Adrenal gland (tissue), 12 donors: ENCODE data around the gene GNPTG. TPM values are rescaled to one million over a fixed set of nuclear protein-coding genes. Genes with fewer than 3 reads are reported as not detected.
A peak's percentile ranks its signal among the peaks of the same experiment; 100 is the strongest.

ENCODE experiments used
- DNase-seq, 7 donors: peaks; one replicate each; pipeline ENCODE4 v3.0.0-alpha.2; 2019 to 2020
- H3K27ac ChIP-seq, 5 donors: fragments of 200-600 bp; sonication (generic) in 4 of 5; 1 replicate in 3 of 5; 2 replicates in 2 of 5; pipeline versions ENCODE4 v1.5.1 to v1.8.0; 2016 to 2020; ENCODE audit warnings: mild to moderate bottlenecking in 1 of 5
- H3K27me3 ChIP-seq: fragments of 200-600 bp; 2 replicates; pipeline ENCODE4 v1.8.0; 2021
- H3K36me3 ChIP-seq, 2 donors: fragments of 200-600 bp; replicated peaks in 1 of 2; 1 replicate in 1 of 2; 2 replicates in 1 of 2; pipeline versions ENCODE4 v1.5.1 to v1.8.0; 2018 to 2022
- H3K4me1 ChIP-seq, 2 donors: fragments of 200-600 bp; replicated peaks in 1 of 2; 1 replicate in 1 of 2; 2 replicates in 1 of 2; pipeline versions ENCODE4 v1.5.1 to v1.8.0; 2018 to 2021
- H3K4me3 ChIP-seq, 4 donors: fragments of 200-600 bp; sonication (generic) in 3 of 4; one replicate each; pipeline ENCODE4 v1.5.1; 2016 to 2018
- H3K9me3 ChIP-seq, 3 donors: fragments of 200-600 bp; sonication (generic) in 1 of 3; replicated peaks in 1 of 3; 1 replicate in 2 of 3; 2 replicates in 1 of 3; pipeline versions ENCODE4 v1.5.1 to v1.8.0; 2016 to 2021
- POLR2A ChIP-seq, 2 donors: fragments of 450-650 bp; IDR thresholded peaks; one replicate each; pipeline ENCODE4 v1.6.1; 2017; ENCODE audit warnings: antibody characterized with exemption in 2 of 2, mild to moderate bottlenecking in 2 of 2, moderate library complexity in 1 of 2
- WGBS, 4 donors: extraction: QIAGEN DNeasy Blood & Tissue Kit in 2 of 4; methylation state at CpG; one replicate each; pipeline versions ENCODE4 v1.1.5 to v1.1.7; 2013 to 2017; 5-methylcytosine and 5-hydroxymethylcytosine counted together
- intact Hi-C, 2 donors: fragments of 100-400 bp; cut with DNase I; formaldehyde crosslinking; loops; one replicate each; pipeline versions ENCODE4 v1.14.1 to v1.15.0; 2022 to 2023
- polyA plus RNA-seq, 3 donors: library from polyadenylated mRNA; stranded (reverse); fragments of 200-250 nt in 2 of 3; fragments of 350-450 nt in 1 of 3; fragmentation: Illumina TruSeq in 1 of 3; extraction: RNeasy Lipid Tissue Mini Kit (QIAGEN cat#74804) in 1 of 3; gene quantifications; one replicate each; pipeline ENCODE4 v1.2.3, GENCODE V29; 2013 to 2014
- total RNA-seq, 9 donors: library from RNA; depleted of rRNA in 4 of 9; stranded (reverse); fragments of >200 nt in 4 of 9; fragments of 120-200 nt in 1 of 9; fragmentation: NEBNext Ultra II Directional in 1 of 9; extraction: Animal tissue kit (Norgen Biotek cat#: 25700) in 1 of 9; gene quantifications; one replicate each; pipeline versions ENCODE4 v1.1.0 to v1.2.4, GENCODE V29; 2013 to 2023
- TF ChIP-seq, protein P1 (sequence below), 6 experiments: fragments of 450-650 bp in 4 of 6; fragments of 200-600 bp in 2 of 6; sonication (generic) in 1 of 6; IDR thresholded peaks; 1 replicate in 5 of 6; 2 replicates in 1 of 6; pipeline versions ENCODE4 v1.5.1 to v1.8.0; 2016 to 2021; ENCODE audit warnings: antibody characterized with exemption in 6 of 6, mild to moderate bottlenecking in 2 of 6, moderate library complexity in 1 of 6
- donor health status: healthy with polysubstance abuse.
- donor health status: Bipolar disorder and iron deficiency.
- donor health status: DM: yes; HTN: yes; CAD: no.
- donor health status: DM: no; HTN: no; CAD: no.
- donor health status: DM: no; HTN: no; CAD: no.
- donor health status: DM: yes; HTN: yes; CAD: no.

The GNPTG gene
- total and polyA plus RNA-seq, 12 donors: 95.9 to 659 (median 284) TPM

DNA sequence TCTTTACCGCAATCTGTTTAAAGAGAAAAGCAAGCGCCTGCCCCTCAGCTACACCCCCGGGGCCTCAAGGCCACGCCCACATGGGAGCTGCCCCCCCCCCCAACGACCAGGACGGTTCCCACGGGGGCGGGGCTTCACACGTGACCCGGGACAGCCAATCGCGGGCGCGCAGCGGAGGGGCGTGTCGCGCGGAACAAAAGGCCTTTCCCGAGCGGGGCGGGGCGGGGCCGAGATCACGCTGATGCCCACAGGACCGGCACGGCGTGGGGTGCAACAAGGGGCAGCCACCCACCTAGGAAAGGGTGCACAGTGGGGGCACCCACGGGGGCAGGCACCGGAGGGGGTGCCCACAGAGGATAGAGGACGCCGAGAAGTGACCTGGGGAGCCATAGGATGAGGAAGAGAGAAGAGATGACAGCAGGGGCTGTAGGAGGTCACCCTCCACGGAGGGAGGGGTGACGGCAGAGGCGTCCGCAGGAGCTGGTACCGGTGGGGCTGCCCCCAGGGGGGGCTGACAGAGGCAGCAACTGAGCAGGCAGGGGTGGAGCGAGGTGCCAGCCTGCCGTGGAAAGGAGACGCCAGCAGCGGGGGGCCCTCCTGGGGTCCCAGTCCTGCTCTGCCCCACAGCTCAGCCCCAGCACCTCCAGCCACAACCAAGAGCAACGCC is 56.6 kb downstream of the GNPTG start:
- H3K36me3 ChIP-seq: peaks cover 0 to 12% of the 10 kb centered on the region in 2 donors
- no peaks in the 10 kb centered on the region for H3K27me3 ChIP-seq
- intact Hi-C loops: loop anchor here in 1 of 2 donors (10.0 kb wide), 1 partner anchor 94 kb away; no protein-coding TSS in a partner anchor
- H3K27ac ChIP-seq: peak overlapping the region in 2 of 5 donors; percentile 38 to 47
- 2 to 14% (median 4%) methylated on average over 12 to 42 of the region's 42 CpGs for WGBS, 4 donors
- peaks cover 3 to 11% of the 10 kb centered on the region in 2 donors for H3K4me1 ChIP-seq
- peak; percentile 92 to 97 (median 95) for DNase-seq
- TF ChIP-seq, protein P1, sequence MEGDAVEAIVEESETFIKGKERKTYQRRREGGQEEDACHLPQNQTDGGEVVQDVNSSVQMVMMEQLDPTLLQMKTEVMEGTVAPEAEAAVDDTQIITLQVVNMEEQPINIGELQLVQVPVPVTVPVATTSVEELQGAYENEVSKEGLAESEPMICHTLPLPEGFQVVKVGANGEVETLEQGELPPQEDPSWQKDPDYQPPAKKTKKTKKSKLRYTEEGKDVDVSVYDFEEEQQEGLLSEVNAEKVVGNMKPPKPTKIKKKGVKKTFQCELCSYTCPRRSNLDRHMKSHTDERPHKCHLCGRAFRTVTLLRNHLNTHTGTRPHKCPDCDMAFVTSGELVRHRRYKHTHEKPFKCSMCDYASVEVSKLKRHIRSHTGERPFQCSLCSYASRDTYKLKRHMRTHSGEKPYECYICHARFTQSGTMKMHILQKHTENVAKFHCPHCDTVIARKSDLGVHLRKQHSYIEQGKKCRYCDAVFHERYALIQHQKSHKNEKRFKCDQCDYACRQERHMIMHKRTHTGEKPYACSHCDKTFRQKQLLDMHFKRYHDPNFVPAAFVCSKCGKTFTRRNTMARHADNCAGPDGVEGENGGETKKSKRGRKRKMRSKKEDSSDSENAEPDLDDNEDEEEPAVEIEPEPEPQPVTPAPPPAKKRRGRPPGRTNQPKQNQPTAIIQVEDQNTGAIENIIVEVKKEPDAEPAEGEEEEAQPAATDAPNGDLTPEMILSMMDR (IDR thresholded peaks at IDR 0.05): no peak
- no peak for TF ChIP-seq POLR2A (IDR thresholded peaks at IDR 0.05)
- H3K9me3 ChIP-seq: no peaks in the 10 kb centered on the region
- H3K4me3 ChIP-seq: peak overlapping the region in 1 of 4 donors; percentile 47

DNA sequence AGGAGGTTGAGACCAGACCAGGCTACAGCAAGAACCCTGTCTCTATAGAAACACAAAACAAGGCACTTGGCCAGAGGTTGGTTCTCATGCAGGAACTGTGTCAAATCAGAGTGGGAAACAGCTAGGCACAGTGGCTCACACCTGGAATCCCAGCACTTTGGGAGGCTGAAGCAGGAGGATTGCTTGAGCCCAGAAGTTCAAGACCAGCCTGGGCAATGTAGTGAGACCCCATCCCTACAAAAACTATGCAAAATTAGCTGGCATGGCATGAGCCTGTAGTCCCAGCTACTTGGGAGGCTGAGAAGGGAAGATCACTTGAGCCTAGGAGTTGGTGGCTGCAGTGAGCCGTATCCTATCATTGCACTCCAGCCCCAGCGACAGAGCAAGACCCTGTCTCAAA is 61.1 kb downstream of the GNPTG start:
- no peak overlapping the region for H3K27ac ChIP-seq
- H3K9me3 ChIP-seq: no peaks in the 10 kb centered on the region
- intact Hi-C loops: loop anchor here in 1 of 2 donors (10.0 kb wide), 2 partner anchors 48 to 98 kb away; no protein-coding TSS in a partner anchor
- no peak overlapping the region for H3K4me3 ChIP-seq
- H3K4me1 ChIP-seq: peaks cover 9 to 16% of the 10 kb centered on the region in 2 donors
- H3K36me3 ChIP-seq: peaks cover 0 to 4% of the 10 kb centered on the region in 2 donors
- WGBS, 4 donors: 91 to 93% (median 92%) methylated on average over 2 of the region's 2 CpGs
- no peaks in the 10 kb centered on the region for H3K27me3 ChIP-seq
- TF ChIP-seq, protein P1 (IDR thresholded peaks at IDR 0.05): no peak
- TF ChIP-seq POLR2A (IDR thresholded peaks at IDR 0.05): no peak
- no peak for DNase-seq

Other genes with a start within 250 kb of the GNPTG start
- gene CACNA1H, start 198.8 kb upstream of the GNPTG start, total RNA-seq: 100 to 1,000 TPM in 1 of 9 donors, 10 to 100 TPM in 8; 14.0 to 121 (median 35.9) TPM
- 10 to 100 TPM; 20.1 to 36.2 (median 21.7) TPM for gene CACNA1H, start 198.8 kb upstream of the GNPTG start, polyA plus RNA-seq
- 1 to 10 TPM in 1 of 9 donors, under 1 TPM in 2, not detected in 6; 0.18 to 5.5 (median 0.29) TPM for gene TPSG1, start 126.7 kb upstream of the GNPTG start, total RNA-seq
- gene TPSG1, start 126.7 kb upstream of the GNPTG start, polyA plus RNA-seq: 1 to 10 TPM in 1 of 3 donors, under 1 TPM in 1, not detected in 1; 0.34 to 2.7 TPM
- gene TPSB2, start 121.7 kb upstream of the GNPTG start, total RNA-seq: 1 to 10 TPM in 2 of 9 donors, under 1 TPM in 3, not detected in 4; 0.54 to 6.6 (median 0.78) TPM
- 1 to 10 TPM in 1 of 3 donors, under 1 TPM in 1, not detected in 1; 0.32 to 5.1 TPM for gene TPSB2, start 121.7 kb upstream of the GNPTG start, polyA plus RNA-seq
- 1 to 10 TPM in 3 of 9 donors, under 1 TPM in 4, not detected in 2; 0.11 to 4.7 (median 0.93) TPM for gene TPSAB1, start 111.2 kb upstream of the GNPTG start, total RNA-seq
- gene TPSAB1, start 111.2 kb upstream of the GNPTG start, polyA plus RNA-seq: 1 to 10 TPM in 1 of 3 donors, under 1 TPM in 1, not detected in 1; 0.48 to 4.8 TPM
- not detected for gene TPSD1, start 95.9 kb upstream of the GNPTG start, total RNA-seq
- under 1 TPM in 1 of 3 donors, not detected in 2; 0.24 TPM for gene TPSD1, start 95.9 kb upstream of the GNPTG start, polyA plus RNA-seq
- gene UBE2I, start 42.3 kb upstream of the GNPTG start, total RNA-seq: 100 to 1,000 TPM in 4 of 9 donors, 10 to 100 TPM in 5; 50.7 to 142 (median 95.5) TPM
- 100 to 1,000 TPM in 1 of 3 donors, 10 to 100 TPM in 2; 61.9 to 203 (median 70.1) TPM for gene UBE2I, start 42.3 kb upstream of the GNPTG start, polyA plus RNA-seq
- gene BAIAP3, start 18.3 kb upstream of the GNPTG start, total RNA-seq: 10 to 100 TPM in 4 of 9 donors, 1 to 10 TPM in 4, under 1 TPM in 1; 0.79 to 25.4 (median 7.8) TPM
- 100 to 1,000 TPM in 1 of 3 donors, 10 to 100 TPM in 2; 11.9 to 129 (median 20.7) TPM for gene BAIAP3, start 18.3 kb upstream of the GNPTG start, polyA plus RNA-seq
- 100 to 1,000 TPM in 3 of 9 donors, 10 to 100 TPM in 6; 49.8 to 258 (median 75.0) TPM for gene TSR3, start 53 bp upstream of the GNPTG start, total RNA-seq
- gene TSR3, start 53 bp upstream of the GNPTG start, polyA plus RNA-seq: 10 to 100 TPM; 13.7 to 42.8 (median 39.2) TPM
- 100 to 1,000 TPM in 1 of 9 donors, 10 to 100 TPM in 8; 11.5 to 174 (median 36.9) TPM for gene UNKL, start 62.8 kb downstream of the GNPTG start, total RNA-seq
- gene UNKL, start 62.8 kb downstream of the GNPTG start, polyA plus RNA-seq: 10 to 100 TPM; 10.1 to 27.9 (median 11.8) TPM
- gene UQCC4, start 68.8 kb downstream of the GNPTG start, total RNA-seq: 10 to 100 TPM; 16.9 to 48.2 (median 21.8) TPM
- 10 to 100 TPM; 13.2 to 21.0 (median 15.7) TPM for gene UQCC4, start 68.8 kb downstream of the GNPTG start, polyA plus RNA-seq
- under 1 TPM in 1 of 9 donors, not detected in 8; 0.69 TPM for gene PERCC1, start 79.1 kb downstream of the GNPTG start, total RNA-seq
- not detected for gene PERCC1, start 79.1 kb downstream of the GNPTG start, polyA plus RNA-seq
- gene CCDC154, start 92.6 kb downstream of the GNPTG start, total RNA-seq: 1 to 10 TPM in 4 of 9 donors, under 1 TPM in 5; 0.28 to 3.1 (median 0.89) TPM
- 10 to 100 TPM in 2 of 3 donors, not detected in 1; 10.7 to 39.7 TPM for gene CCDC154, start 92.6 kb downstream of the GNPTG start, polyA plus RNA-seq
- 100 to 1,000 TPM in 5 of 9 donors, 10 to 100 TPM in 4; 27.2 to 243 (median 121) TPM for gene CLCN7, start 123.1 kb downstream of the GNPTG start, total RNA-seq
- 100 to 1,000 TPM in 2 of 3 donors, 10 to 100 TPM in 1; 25.3 to 369 (median 133) TPM for gene CLCN7, start 123.1 kb downstream of the GNPTG start, polyA plus RNA-seq
- gene PTX4, start 137.0 kb downstream of the GNPTG start, total RNA-seq: 1 to 10 TPM in 2 of 9 donors, under 1 TPM in 4, not detected in 3; 0.39 to 1.4 (median 0.61) TPM
- under 1 TPM in 2 of 3 donors, not detected in 1; 0.16 to 0.17 TPM for gene PTX4, start 137.0 kb downstream of the GNPTG start, polyA plus RNA-seq
- gene TELO2, start 141.4 kb downstream of the GNPTG start, total RNA-seq: 10 to 100 TPM in 8 of 9 donors, 1 to 10 TPM in 1; 9.7 to 53.7 (median 22.8) TPM
- 100 to 1,000 TPM in 1 of 3 donors, 10 to 100 TPM in 1, 1 to 10 TPM in 1; 1.3 to 173 (median 96.0) TPM for gene TELO2, start 141.4 kb downstream of the GNPTG start, polyA plus RNA-seq
- gene TMEM204, start 181.7 kb downstream of the GNPTG start, total RNA-seq: 10 to 100 TPM; 11.4 to 77.2 (median 25.3) TPM
- gene TMEM204, start 181.7 kb downstream of the GNPTG start, polyA plus RNA-seq: 10 to 100 TPM in 2 of 3 donors, 1 to 10 TPM in 1; 7.4 to 30.7 (median 26.6) TPM